Measurements from ENCODE around the gene TANGO6.

Gene TANGO6

GRCh38 chr16:69064764-69065313, 221.5 kb downstream of the TANGO6 start:
- DNase-seq, result no peak

- DNase-seq, result no peak
Observed at GRCh38 chr16:69069504-69069903, 226.2 kb downstream of the TANGO6 start.

DNA sequence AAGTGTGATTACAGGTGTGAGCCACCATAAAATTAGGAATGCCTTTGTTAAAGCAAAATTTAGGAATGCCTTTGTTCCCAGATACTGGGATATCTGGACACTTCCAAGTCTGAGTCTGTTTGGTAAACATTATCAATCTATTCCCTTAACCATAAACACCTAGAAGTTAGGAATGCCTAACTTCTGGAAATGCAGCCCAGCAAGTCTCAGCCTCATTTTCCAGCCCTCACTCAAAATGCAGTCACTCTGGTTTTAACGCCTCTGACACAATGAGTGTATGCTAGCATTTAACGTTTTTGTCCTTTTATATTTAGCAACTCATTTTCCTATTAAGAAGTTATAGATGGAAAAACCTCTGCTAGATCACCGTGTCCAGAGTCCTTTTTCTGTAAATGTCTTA, 227.7 kb downstream of the TANGO6 start:
- no peak for DNase-seq

DNA sequence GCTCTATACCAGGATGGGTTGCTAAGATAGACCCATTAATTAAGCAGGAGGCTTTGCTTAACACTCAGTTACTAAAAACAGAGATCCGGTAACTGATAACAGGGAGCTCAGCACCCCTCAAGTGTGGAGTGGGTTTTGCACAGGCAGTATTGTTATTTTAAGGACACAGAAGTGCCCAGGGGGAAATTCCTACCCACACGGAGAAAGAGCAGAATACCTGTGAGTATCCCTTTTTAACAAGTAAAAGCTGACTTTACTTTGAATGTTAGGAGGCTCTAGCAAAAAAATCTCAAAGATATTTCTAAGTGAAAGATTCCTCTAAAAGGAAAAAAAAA, 229.3 kb downstream of the TANGO6 start:
- DNase-seq, result no peak

DNA sequence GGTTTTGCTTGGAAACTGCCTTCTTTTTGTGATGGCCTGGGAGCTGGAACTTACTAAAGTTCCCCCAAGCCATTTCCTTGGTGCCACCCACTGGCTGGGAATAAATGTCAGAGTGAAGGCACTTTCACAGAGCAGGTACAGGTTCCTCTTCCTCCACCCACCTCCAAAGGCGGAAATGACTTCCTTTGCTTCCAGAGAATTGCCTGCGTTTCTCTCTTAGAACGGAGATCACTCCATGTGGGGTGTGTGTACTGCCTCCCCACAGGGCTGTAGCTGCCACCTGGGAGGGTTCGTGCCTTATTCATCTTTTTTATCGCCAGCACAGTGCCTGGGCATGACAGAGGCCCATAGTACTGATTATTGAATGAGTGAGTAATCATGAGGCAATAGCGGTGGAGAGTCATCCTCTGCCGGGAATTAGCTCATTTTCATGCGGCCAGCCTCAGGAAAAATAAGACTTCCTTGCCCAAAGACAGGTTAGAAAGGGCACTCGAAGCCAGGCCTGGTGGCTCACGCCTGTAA, 229.9 kb downstream of the TANGO6 start:
- DNase-seq, result no peak

DNA sequence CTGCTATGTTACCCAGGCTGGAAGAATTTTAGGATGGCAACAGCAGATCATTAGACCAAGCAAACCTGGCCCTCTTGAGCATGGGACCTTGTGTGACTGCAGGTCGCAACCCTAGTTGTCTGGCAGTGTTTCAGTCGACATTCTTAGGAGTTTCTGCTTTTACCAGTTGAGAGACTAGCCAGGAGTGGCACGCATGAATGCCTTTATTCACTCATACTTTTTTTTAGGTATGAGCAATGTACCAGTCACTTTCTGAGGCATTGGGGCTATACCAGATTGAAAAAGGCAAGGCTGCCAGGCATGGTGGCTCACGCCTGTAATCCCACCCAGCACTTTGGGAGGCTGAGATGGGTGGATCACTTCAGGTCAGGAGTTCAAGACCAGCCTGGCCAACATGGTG, 233.9 kb downstream of the TANGO6 start:
- DNase-seq, result no peak

- DNase-seq, result no peak
Observed at GRCh38 chr16:69078073-69078472, 234.7 kb downstream of the TANGO6 start.

- DNase-seq, result no peak
Observed at GRCh38 chr16:69079697-69080096, 236.4 kb downstream of the TANGO6 start.

DNA sequence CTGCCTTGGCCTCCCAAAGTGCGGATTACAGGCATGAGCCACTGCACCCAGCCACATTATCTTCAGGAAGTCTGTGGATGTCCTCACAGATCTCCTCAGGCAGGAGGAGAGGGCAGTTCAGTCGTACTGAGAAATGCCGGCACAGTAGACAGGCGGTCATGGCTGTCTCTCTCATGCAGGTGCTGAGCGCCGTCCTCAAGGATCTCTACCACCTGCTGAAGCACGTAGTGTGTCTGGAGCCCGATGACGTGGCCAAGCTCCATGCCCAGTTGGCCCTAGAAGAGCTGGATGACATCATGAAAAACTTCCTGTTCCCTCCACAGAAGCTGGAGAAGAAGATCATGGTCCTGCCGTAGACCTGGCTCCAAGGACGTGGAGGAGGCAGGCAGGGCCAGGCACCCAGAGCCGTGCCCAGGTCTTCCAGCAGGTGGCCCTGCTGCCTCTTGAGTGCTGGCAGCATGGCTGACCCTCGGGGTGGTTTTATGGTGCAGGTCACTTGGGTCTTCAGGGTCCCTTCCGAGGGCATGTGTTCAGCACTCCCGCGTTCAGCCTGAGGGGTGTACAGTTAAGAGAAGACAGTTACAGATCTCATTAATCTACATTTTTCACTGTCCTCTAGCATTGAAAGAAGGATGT, 240.1 kb downstream of the TANGO6 start:
- DNase-seq, result no peak

- no peak for DNase-seq
Observed at GRCh38 chr16:69084289-69084688, 241.0 kb downstream of the TANGO6 start.

DNA sequence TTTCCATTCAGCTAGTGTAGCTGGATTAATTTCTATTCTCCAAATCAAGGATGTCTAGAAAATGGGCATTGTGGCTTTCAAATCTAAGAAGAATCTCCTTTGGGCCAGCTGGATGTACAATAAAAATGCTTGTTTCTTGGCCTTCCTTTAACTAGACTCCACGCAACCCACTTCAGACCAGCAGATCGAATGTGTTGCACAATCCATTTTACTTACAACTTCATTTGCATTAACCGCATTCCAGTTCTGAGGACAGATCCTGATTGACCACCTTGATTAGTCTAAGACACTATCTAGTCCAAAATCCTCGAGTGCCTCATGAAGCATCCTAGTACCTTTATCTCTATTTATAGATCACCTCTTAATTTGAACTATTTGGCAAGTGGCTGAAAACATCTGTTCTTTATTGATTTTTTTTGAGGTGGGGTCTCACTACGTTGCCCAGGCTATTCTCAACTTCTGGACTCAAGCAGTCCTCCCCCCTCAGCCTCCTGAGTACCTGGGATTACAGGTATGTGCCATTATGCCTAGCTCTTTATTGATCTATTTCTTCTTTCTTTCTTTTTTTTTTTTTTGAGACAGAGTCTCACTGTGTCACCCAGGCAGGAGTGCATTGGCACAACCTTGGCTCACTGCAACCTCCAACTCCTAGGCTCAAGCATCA, 241.8 kb downstream of the TANGO6 start:
- DNase-seq, result no peak

GRCh38 chr16:69087161-69087581, 243.8 kb downstream of the TANGO6 start:
- DNase-seq, result no peak

GRCh38 chr16:69088684-69089083, 245.4 kb downstream of the TANGO6 start:
- no peak for DNase-seq

- DNase-seq, result no peak
Observed at GRCh38 chr16:69089091-69089910, 246.0 kb downstream of the TANGO6 start.

GRCh38 chr16:69093974-69094373, 250.6 kb downstream of the TANGO6 start:
- DNase-seq, result no peak

GRCh38 chr16:69094501-69094900, 251.2 kb downstream of the TANGO6 start:
- DNase-seq, result no peak

GRCh38 chr16:69095193-69095592, 251.9 kb downstream of the TANGO6 start:
- DNase-seq, result no peak

DNA sequence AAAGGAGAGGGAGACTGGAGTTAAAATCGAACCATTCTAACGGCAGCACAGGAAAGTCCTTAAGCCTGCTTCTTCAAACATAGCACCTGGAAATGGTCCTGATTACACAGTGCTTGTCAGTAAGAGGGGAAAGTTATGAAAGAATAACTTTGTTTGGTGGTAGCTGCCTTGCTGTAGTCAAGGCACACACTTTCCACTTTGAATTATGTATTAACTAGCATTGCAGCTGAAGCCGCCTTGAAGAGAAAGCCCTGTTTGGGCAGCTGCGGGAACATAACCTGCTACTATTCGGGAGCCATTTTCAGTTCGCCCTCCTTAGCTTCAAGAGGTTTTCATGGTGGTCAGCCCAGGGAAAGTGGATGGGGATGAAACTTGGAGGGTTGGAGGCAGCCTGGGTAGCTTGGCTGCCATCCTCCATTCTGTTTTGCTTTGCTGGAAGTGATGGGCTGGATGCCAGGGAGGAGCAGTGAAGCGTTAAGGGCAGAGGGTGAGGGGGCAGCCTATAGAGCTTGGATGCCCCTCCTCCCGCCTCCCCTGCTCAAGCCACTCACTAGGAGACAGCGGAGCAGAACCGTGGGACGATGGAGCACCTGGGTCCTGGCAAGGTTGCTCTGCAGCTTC, 256.9 kb downstream of the TANGO6 start:
- no peak for DNase-seq

- DNase-seq, result peak; percentile 18
Observed at GRCh38 chr16:69105501-69106361, 262.4 kb downstream of the TANGO6 start, which contains the start of gene HAS3. Gene HAS3 (plus strand): TSS chr16:69105653. CDS start chr16:69109396, 3,743 bp downstream.

GRCh38 chr16:69106491-69107315, 263.4 kb downstream of the TANGO6 start:
- no peak for DNase-seq
